ENCODE measurements around the gene DCDC1.

Gene DCDC1

DNA sequence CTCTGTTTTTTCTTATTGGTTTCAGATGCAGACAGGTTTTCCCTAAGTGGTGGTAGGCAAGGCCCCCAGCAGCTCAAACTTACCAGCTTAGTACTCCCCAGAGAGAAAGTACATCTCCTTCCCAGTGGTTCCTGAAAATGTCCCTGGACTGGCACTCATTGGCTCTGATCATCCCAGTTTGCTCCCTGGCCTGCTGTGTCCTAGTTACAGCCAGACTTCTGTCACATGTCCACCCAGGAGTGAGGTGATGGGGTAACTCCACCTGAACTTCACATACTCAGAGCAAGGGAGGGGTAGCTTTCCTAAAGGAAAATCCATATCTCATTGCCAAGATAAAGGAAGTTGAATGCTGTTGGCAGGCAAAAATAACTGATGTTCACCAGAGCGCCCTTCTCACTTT is 546.4 kb downstream of the DCDC1 start:
- Histone ChIP-seq H3K9me3 (ENCODE audit: control insufficient read depth, low read length) (no peaks in the 10 kb centered on the region), H3K4me3 (ENCODE audit: low read length) (no peak overlapping the region), H3K27me3 (replicated peaks; ENCODE audit: control insufficient read depth, insufficient read depth, low read length) (peaks cover 2% of the 10 kb centered on the region), H3K36me3 (ENCODE audit: control insufficient read depth, insufficient read depth, low read length, severe bottlenecking) (no peaks in the 10 kb centered on the region), H3K9ac (ENCODE audit: low read length) (no peak overlapping the region), H3K4me1 (ENCODE audit: control insufficient read depth, insufficient read depth, low read length) (no peaks in the 10 kb centered on the region)
- DNase-seq (ENCODE audit: low read depth), result no peak

DNA sequence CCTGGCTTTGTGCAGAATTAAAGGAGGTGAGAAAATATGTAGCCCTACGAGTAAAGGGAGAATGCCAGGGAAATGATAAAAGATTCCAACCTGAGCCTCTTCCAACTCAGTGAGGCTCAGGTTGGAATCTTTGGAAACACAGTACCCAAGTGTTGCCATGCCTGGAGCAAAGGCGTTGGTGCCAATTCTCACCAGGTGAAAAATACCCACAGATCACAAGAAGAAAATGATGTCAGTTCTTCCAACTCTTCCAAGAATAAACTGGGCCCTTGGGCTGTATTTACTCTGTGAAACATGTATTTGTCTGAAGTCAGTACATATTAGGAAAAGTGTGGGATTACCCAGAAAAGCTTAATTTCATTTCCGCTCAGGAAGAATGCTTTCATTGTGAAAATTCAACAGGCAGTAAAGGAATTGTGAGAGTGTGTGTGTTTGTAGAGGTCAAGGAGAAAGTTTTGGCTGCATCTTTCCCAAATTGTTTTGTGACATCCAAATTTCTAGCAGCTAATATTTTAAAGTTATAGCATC is 548.0 kb downstream of the DCDC1 start:
- H3K27me3 ChIP-seq (replicated peaks; ENCODE audit: control insufficient read depth, insufficient read depth, low read length), result peaks cover 7% of the 10 kb centered on the region
- no peak overlapping the region for H3K4me3 ChIP-seq (ENCODE audit: low read length)
- DNase-seq (ENCODE audit: low read depth), result no peak
- H3K4me1 ChIP-seq (ENCODE audit: control insufficient read depth, insufficient read depth, low read length), result no peaks in the 10 kb centered on the region
- no peak overlapping the region for H3K9ac ChIP-seq (ENCODE audit: low read length)
- no peaks in the 10 kb centered on the region for H3K9me3 ChIP-seq (ENCODE audit: control insufficient read depth, low read length)
- H3K36me3 ChIP-seq (ENCODE audit: control insufficient read depth, insufficient read depth, low read length, severe bottlenecking), result no peaks in the 10 kb centered on the region

DNA sequence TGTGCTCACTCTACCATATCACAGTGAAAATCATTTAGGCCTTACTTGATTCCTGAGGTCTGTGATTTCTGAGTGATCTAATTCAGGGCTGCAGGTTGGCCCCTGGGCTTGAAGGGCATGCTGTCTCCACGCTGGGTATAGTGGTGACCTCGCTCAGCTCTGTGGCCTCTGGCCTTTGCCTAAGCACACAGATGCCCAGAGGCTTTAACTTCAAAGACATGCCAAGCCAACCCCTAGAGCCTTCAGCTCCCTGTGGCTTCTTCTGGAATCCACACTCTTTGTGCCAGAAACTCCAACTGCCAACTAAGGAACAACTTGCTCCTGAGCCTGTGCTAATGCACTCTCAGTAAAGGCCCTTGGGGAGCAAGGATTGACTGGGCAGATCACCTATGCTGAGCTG is 550.8 kb downstream of the DCDC1 start:
- H3K4me1 ChIP-seq (ENCODE audit: control insufficient read depth, insufficient read depth, low read length), result no peaks in the 10 kb centered on the region
- H3K9me3 ChIP-seq (ENCODE audit: control insufficient read depth, low read length), result no peaks in the 10 kb centered on the region
- DNase-seq (ENCODE audit: low read depth), result no peak
- H3K27me3 ChIP-seq (replicated peaks; ENCODE audit: control insufficient read depth, insufficient read depth, low read length), result peaks cover 8% of the 10 kb centered on the region
- H3K9ac ChIP-seq (ENCODE audit: low read length), result no peak overlapping the region
- no peaks in the 10 kb centered on the region for H3K36me3 ChIP-seq (ENCODE audit: control insufficient read depth, insufficient read depth, low read length, severe bottlenecking)
- H3K4me3 ChIP-seq (ENCODE audit: low read length), result no peak overlapping the region

DNA sequence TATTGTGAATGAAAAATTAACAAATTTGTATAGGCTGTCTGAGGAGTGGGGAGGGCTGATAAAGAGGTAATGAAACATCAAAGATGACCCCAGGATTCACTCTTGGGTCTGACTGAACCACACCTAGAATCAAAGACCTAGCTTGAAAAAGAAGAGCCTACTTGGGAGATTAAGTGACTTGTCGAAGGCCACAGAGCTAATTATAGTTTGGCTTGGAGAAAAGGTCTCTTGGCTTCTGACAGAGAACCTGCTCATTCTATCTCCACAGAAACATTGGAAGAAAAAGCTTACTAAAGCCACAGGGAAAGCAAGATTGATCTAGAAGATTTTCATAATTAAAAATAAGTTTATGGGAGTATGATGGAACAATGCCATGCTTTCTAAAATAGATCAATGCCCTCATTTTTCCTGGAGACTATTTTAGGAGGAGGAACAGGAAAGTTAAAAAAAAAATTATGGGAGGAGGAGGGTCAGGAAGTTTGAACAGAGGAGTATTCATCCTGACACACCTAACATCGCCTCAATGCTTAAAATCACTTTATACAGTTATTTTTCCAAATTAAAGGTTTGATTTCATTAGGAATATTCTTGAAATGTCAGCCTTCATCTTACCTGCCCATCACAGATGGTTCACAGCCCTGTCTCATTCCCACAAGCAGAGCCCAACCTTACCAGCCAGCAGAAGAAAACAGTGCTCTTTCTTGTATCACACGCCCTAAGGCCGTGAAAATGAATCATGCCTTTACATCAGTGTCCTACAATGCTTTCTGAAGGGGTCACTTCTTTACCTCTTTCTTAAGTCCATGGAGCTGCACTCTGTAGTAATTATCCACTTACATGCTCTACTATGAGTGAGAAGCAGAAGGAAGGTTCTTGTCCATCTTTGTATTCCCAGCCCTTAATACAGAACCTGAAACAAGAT is 552.3 kb downstream of the DCDC1 start:
- Histone ChIP-seq H3K4me1 (ENCODE audit: control insufficient read depth, insufficient read depth, low read length) (no peaks in the 10 kb centered on the region), H3K9me3 (ENCODE audit: control insufficient read depth, low read length) (no peaks in the 10 kb centered on the region), H3K9ac (ENCODE audit: low read length) (no peak overlapping the region), H3K36me3 (ENCODE audit: control insufficient read depth, insufficient read depth, low read length, severe bottlenecking) (no peaks in the 10 kb centered on the region), H3K27me3 (replicated peaks; ENCODE audit: control insufficient read depth, insufficient read depth, low read length) (peaks cover 8% of the 10 kb centered on the region), H3K4me3 (ENCODE audit: low read length) (no peak overlapping the region)
- no peak for DNase-seq (ENCODE audit: low read depth)

DNA sequence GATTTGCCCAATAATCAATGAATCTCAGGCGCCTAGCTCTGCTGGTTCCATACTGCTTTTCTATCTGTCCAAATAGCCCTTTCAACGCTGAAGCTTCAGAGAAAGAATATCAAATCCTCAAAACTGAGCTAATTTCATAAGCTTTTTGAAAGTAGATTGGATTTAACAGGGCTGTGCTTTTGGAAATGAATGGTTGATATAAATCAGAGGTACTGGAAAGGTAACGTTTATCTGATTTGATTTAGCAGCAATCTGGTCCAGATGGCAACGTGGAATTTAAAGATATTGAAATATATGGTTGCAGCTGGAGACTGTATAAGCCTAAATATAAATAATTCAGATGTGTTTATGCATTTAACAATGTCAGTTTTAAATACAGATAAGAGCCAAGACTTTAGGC is 553.9 kb downstream of the DCDC1 start:
- no peaks in the 10 kb centered on the region for H3K4me1 ChIP-seq (ENCODE audit: control insufficient read depth, insufficient read depth, low read length)
- H3K4me3 ChIP-seq (ENCODE audit: low read length), result no peak overlapping the region
- no peaks in the 10 kb centered on the region for H3K36me3 ChIP-seq (ENCODE audit: control insufficient read depth, insufficient read depth, low read length, severe bottlenecking)
- no peaks in the 10 kb centered on the region for H3K9me3 ChIP-seq (ENCODE audit: control insufficient read depth, low read length)
- H3K27me3 ChIP-seq (replicated peaks; ENCODE audit: control insufficient read depth, insufficient read depth, low read length), result peaks cover 8% of the 10 kb centered on the region
- DNase-seq (ENCODE audit: low read depth), result no peak
- no peak overlapping the region for H3K9ac ChIP-seq (ENCODE audit: low read length)

DNA sequence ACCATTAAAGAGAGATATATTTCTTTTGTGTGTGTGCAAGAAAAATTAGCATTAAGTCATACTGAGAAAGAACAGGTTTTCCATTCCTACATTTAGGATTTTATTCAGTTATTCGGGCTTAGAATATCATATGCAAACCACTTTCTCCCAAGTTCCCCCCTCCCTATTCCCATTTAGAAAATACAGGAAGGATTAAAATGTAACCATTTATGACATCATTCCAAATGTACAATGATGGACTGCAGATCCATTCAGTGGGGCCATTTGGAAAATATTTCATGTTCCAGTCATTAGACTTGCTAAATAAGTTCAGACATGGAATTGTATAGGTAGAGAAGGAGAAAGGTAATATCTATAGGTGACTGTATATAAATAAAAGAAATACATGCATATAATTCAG is 554.8 kb downstream of the DCDC1 start:
- no peak overlapping the region for H3K4me3 ChIP-seq (ENCODE audit: low read length)
- no peak overlapping the region for H3K9ac ChIP-seq (ENCODE audit: low read length)
- H3K36me3 ChIP-seq (ENCODE audit: control insufficient read depth, insufficient read depth, low read length, severe bottlenecking), result no peaks in the 10 kb centered on the region
- no peaks in the 10 kb centered on the region for H3K4me1 ChIP-seq (ENCODE audit: control insufficient read depth, insufficient read depth, low read length)
- no peak for DNase-seq (ENCODE audit: low read depth)
- H3K9me3 ChIP-seq (ENCODE audit: control insufficient read depth, low read length), result no peaks in the 10 kb centered on the region
- H3K27me3 ChIP-seq (replicated peaks; ENCODE audit: control insufficient read depth, insufficient read depth, low read length), result peaks cover 8% of the 10 kb centered on the region
